K562 (cell line): Measurements from ENCODE around the gene DOLPP1. TPM values are rescaled to one million over a fixed set of nuclear protein-coding genes. Genes with fewer than 3 reads are reported as not detected.
A peak's percentile ranks its signal among the peaks of the same experiment; 100 is the strongest.

Experiments used
- FOXJ3 ChIP-seq: sonication (generic); formaldehyde crosslinking; IDR thresholded peaks from 2 replicates; pipeline ENCODE4 v1.4.0; 2020; ENCODE audit warnings: mild to moderate bottlenecking, missing genetic modification reagents
- ILK ChIP-seq: fragments of 450-650 bp; IDR thresholded peaks from 2 replicates; pipeline ENCODE4 v1.6.1; 2016; ENCODE audit warnings: missing genetic modification characterization, low read depth, mild to moderate bottlenecking, missing compliant biosample characterization, moderate library complexity, borderline replicate concordance
- MBD2 ChIP-seq: sonication (generic); IDR thresholded peaks from 2 replicates; pipeline ENCODE4 v1.6.1; 2016; ENCODE audit warnings: low read depth, borderline replicate concordance
- NFIC ChIP-seq: fragments of 450-650 bp; IDR thresholded peaks from 2 replicates; pipeline ENCODE4 v1.6.1; 2017; ENCODE audit warnings: mild to moderate bottlenecking, inconsistent platforms
- POLR2G ChIP-seq: fragments of 200-400 bp; formaldehyde crosslinking; IDR thresholded peaks from 2 replicates; pipeline ENCODE4 v1.6.1; 2017; ENCODE audit warnings: low read depth, mild to moderate bottlenecking, antibody characterized with exemption, low read length, moderate library complexity
- PURB ChIP-seq: sonication (generic); formaldehyde crosslinking; IDR thresholded peaks from 2 replicates; pipeline ENCODE4 v1.9.0; 2021; ENCODE audit warnings: low read depth, mild to moderate bottlenecking, missing genetic modification reagents
- TEAD4 ChIP-seq, 2 experiments: sonication (generic) in 1 of 2; formaldehyde crosslinking in 1 of 2; IDR thresholded peaks; 2 replicates each; pipeline versions ENCODE4 v1.6.1 to v1.8.0; 2012 to 2022; ENCODE audit warnings: borderline replicate concordance in 1 of 2, inconsistent platforms in 1 of 2, low read length in 1 of 2, mild to moderate bottlenecking in 1 of 2, missing genetic modification reagents in 1 of 2
- XRCC5 ChIP-seq: fragments of 200-400 bp; formaldehyde crosslinking; IDR thresholded peaks from 2 replicates; pipeline ENCODE4 v1.6.1; 2017; ENCODE audit warnings: low read depth, mild to moderate bottlenecking, low read length
- polyA plus RNA-seq, 8 experiments: library from polyadenylated mRNA; depleted of rRNA in 4 of 8; stranded (reverse) in 5 of 8; unstranded in 3 of 8; fragments of >200 nt; fragmentation: Nextera tagmentation in 2 of 8; fragmentation: Illumina TruSeq in 1 of 8; extraction: Ambion mirVana in 2 of 8; extraction: Trizol in 1 of 8; gene quantifications; 2 replicates each; pipeline versions ENCODE4 v1.2.1 to v1.2.3, GENCODE V29; 2011 to 2014; ENCODE audit warnings: inconsistent platforms in 1 of 8, missing spikeins in 1 of 8
- total RNA-seq, 7 experiments: library from RNA; depleted of rRNA in 6 of 7; stranded (reverse); fragments of >200 nt in 6 of 7; fragmentation: Illumina TruSeq in 2 of 7; extraction: Trizol in 2 of 7; gene quantifications; 2 replicates each; pipeline versions ENCODE4 v1.2.1 to v1.2.3, GENCODE V29; 2011 to 2021; ENCODE audit warnings: low replicate concordance in 1 of 7
- TF ChIP-seq, protein P1 (sequence below), 2 experiments: fragments of 450-650 bp; IDR thresholded peaks; 2 replicates each; pipeline ENCODE4 v1.6.1; 2016; ENCODE audit warnings: mild to moderate bottlenecking in 2 of 2, borderline replicate concordance in 1 of 2, low read depth in 1 of 2, moderate library complexity in 1 of 2
- TF ChIP-seq, protein P2 (sequence below): fragments of 250-450 bp; sonication (Bioruptor Pico); IDR thresholded peaks from 2 replicates; pipeline ENCODE4 v1.8.0; 2021; ENCODE audit warnings: mild to moderate bottlenecking, moderate library complexity
- TF ChIP-seq, protein P3 (sequence below): sonication (generic); formaldehyde crosslinking; IDR thresholded peaks from 2 replicates; pipeline ENCODE4 v1.8.1; 2023; ENCODE audit warnings: missing genetic modification reagents, mild to moderate bottlenecking, borderline replicate concordance

DOLPP1 gene
- total and polyA plus RNA-seq, 9 of the 15 experiments (the other 6 are each of a cell fraction or from before 2014, with no cell fraction given), result 3.0 to 39.8 (median 30.5) TPM

DNA sequence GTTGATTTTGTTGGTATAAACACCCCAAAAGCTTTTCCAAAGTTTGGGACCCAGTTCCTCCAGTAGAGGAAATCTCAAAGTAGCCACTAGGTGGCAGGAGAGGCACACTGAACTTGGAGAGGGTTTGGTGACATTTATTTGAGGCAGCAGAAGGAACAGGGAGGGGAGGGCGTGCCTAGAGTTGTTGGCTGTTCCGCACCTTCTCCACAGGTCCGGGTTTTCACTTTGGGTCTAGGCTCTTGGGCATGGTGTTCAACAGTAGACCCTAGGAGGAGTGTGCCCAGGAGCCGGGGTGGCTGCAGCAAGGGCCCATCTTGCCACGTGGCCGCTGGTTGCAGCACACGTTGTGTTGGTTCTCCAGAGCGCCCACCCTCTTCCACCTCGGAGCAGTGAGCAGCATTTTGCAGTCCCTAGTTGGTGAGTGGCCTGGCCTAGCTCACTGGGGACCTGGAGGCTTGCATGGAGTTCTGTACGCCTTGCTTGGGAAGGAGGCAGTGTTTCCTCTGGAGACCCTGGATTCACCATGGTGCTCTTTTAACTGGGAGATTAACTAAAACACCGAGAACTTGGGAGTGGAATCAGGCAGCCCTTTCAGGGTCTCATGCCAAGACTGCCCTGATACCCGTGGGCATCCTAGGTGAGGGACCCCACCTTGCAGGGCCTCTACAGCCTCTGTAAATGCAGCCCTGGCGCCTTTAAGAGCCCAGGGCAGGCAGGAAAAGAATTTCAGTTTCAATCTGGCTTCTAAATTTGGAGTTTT is 58.5 kb downstream of the DOLPP1 start (continued):
- TF ChIP-seq, protein P1, sequence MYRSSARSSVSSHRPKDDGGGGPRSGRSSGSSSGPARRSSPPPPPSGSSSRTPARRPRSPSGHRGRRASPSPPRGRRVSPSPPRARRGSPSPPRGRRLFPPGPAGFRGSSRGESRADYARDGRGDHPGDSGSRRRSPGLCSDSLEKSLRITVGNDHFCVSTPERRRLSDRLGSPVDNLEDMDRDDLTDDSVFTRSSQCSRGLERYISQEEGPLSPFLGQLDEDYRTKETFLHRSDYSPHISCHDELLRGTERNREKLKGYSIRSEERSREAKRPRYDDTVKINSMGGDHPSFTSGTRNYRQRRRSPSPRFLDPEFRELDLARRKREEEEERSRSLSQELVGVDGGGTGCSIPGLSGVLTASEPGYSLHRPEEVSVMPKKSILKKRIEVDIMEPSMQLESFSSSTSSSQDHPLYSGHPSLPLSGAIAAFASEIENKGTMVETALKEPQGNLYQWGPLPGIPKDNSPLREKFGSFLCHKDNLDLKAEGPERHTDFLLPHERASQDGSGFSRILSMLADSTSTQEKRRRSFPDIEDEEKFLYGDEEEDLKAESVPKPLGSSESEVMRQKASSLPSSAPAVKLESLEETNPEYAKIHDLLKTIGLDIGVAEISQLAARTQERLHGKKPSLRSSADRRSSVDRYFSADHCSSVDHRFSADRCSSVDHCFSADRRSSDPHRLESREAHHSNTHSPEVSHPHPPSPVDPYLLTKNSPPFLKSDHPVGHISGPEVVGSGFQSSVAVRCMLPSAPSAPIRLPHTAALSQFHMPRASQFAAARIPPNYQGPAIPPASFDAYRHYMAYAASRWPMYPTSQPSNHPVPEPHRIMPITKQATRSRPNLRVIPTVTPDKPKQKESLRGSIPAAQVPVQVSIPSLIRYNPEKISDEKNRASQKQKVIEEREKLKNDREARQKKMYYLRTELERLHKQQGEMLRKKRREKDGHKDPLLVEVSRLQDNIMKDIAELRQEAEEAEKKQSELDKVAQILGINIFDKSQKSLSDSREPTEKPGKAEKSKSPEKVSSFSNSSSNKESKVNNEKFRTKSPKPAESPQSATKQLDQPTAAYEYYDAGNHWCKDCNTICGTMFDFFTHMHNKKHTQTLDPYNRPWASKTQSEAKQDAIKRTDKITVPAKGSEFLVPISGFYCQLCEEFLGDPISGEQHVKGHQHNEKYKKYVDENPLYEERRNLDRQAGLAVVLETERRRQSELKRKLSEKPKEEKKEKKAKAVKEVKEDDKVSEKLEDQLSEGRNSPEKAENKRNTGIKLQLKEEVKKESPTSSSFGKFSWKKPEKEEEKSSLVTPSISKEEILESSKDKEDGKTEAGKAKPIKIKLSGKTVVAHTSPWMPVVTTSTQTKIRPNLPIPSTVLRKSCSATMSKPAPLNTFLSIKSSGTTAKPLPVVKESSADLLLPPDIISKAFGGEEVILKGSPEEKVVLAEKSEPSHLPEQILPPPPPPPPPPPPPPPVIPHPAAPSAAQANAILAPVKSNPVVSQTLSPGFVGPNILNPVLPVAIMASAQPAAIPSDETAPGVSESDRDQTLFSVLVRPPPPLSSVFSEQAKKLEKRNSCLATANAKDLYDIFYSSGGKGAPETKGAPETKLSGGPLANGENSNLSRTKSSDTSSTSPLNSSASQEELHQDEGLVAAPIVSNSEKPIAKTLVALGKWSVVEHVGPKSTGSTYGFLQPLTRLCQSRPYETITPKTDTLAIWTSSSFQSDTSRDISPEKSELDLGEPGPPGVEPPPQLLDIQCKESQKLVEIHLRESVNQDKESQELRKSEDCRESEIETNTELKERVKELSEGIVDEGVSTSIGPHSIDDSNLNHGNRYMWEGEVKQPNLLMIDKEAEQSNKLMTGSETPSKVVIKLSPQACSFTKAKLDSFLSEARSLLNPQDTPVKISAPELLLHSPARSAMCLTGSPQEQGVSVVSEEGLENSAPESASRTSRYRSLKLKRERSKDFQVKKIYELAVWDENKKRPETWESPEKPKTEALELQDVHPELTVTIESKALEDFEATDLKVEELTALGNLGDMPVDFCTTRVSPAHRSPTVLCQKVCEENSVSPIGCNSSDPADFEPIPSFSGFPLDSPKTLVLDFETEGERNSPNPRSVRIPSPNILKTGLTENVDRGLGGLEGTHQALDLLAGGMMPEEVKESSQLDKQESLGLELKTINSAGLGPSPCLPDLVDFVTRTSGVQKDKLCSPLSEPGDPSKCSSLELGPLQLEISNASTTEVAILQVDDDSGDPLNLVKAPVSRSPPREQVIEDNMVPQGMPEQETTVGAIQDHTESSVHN (IDR thresholded peaks at IDR 0.05; ENCODE audit: borderline replicate concordance in 1 of 2, low read depth in 1 of 2), result no peak
- TF ChIP-seq, protein P2, sequence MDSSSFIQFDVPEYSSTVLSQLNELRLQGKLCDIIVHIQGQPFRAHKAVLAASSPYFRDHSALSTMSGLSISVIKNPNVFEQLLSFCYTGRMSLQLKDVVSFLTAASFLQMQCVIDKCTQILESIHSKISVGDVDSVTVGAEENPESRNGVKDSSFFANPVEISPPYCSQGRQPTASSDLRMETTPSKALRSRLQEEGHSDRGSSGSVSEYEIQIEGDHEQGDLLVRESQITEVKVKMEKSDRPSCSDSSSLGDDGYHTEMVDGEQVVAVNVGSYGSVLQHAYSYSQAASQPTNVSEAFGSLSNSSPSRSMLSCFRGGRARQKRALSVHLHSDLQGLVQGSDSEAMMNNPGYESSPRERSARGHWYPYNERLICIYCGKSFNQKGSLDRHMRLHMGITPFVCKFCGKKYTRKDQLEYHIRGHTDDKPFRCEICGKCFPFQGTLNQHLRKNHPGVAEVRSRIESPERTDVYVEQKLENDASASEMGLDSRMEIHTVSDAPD (CRISPR knock-in tag), result no peak
- no peak for TF ChIP-seq MBD2
- no peak for TF ChIP-seq NFIC
- TF ChIP-seq FOXJ3, result no peak
- no peak for TF ChIP-seq ILK (tag)
- no peak for TF ChIP-seq TEAD4 (IDR thresholded peaks at IDR 0.05; ENCODE audit: low read length)
- TF ChIP-seq TEAD4 (CRISPR knock-in tag; IDR thresholded peaks at IDR 0.05; ENCODE audit: borderline replicate concordance), result no peak
- TF ChIP-seq PURB, result no peak
- TF ChIP-seq XRCC5, result 0 out of 2 replicates have a peak, but pooled peaks have one; percentile 19
- TF ChIP-seq, protein P3, sequence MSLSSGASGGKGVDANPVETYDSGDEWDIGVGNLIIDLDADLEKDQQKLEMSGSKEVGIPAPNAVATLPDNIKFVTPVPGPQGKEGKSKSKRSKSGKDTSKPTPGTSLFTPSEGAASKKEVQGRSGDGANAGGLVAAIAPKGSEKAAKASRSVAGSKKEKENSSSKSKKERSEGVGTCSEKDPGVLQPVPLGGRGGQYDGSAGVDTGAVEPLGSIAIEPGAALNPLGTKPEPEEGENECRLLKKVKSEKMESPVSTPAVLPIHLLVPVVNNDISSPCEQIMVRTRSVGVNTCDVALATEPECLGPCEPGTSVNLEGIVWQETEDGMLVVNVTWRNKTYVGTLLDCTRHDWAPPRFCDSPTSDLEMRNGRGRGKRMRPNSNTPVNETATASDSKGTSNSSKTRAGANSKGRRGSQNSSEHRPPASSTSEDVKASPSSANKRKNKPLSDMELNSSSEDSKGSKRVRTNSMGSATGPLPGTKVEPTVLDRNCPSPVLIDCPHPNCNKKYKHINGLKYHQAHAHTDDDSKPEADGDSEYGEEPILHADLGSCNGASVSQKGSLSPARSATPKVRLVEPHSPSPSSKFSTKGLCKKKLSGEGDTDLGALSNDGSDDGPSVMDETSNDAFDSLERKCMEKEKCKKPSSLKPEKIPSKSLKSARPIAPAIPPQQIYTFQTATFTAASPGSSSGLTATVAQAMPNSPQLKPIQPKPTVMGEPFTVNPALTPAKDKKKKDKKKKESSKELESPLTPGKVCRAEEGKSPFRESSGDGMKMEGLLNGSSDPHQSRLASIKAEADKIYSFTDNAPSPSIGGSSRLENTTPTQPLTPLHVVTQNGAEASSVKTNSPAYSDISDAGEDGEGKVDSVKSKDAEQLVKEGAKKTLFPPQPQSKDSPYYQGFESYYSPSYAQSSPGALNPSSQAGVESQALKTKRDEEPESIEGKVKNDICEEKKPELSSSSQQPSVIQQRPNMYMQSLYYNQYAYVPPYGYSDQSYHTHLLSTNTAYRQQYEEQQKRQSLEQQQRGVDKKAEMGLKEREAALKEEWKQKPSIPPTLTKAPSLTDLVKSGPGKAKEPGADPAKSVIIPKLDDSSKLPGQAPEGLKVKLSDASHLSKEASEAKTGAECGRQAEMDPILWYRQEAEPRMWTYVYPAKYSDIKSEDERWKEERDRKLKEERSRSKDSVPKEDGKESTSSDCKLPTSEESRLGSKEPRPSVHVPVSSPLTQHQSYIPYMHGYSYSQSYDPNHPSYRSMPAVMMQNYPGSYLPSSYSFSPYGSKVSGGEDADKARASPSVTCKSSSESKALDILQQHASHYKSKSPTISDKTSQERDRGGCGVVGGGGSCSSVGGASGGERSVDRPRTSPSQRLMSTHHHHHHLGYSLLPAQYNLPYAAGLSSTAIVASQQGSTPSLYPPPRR, result no peak
- no peak for TF ChIP-seq POLR2G
